ENCODE measurements around the gene CYBA.
"Not testable (repeated sequence)": the region's sequence is repeated elsewhere in the genome, so short reads cannot be mapped to it uniquely, and the experiment has no call there.

CYBA gene

DNA sequence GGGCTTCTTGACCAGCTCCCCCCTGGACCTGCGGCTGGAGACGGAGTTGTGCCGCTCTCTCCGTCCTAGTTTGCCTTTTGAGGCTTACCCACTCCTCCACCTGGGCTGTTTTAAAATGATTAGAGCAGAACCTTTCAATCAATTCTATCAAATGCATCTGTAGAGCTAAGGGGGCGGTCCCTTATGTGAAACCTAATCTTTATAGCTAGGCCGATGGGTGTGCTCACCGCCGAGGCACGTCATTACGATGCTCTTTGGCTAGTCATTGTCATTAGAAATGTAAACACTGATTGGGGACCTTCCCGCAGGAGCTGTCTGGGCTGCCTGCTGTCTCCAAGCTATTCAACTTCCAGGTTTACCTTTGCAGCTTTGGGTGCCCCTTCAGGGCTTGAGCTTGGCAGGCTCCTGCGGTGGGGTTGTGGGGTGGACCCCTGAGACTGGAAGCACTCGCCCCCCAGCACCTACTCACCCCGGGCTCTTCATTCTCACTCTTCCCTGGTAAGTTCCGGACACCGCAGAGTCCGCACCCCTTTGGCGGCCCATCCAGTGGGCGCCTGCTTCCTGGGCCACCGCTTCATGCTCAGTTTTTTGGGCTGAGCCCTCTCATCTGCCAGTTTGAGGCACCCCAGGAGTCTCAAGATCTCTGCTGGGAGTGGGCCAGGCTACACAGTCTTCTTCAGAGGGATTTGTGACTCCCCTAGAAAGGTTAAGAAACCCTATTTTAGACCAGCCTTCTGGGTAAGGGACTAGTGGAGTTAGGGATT, 33.4 kb downstream of the CYBA start:
- no peak overlapping the region for H3K4me3 ChIP-seq (ENCODE audit: low read length)
- no peak for TF ChIP-seq ZNF274 (IDR thresholded peaks at IDR 0.05; ENCODE audit: low read depth, low read length)

DNA sequence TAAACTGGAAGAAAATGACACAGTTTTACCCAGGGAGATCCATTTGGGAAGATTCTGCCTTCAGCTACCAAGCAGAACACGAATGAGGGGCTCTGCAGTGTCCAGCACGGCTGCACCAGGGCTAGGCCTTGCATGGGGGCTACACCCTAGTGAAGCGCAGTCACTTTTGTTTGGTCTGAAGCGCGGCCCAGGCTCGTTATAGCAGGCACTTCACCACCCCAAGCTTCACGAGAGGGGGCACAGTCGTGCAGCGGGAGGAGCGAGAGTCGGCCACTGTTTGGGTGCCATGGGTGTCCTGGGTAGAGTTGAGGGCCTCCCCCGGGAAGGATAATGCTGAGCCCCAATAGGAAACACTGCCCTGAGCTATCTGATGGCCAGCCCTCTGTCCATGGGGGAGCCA, 34.1 kb downstream of the CYBA start:
- TF ChIP-seq ZNF274 (IDR thresholded peaks at IDR 0.05; ENCODE audit: low read depth, low read length), result no peak
- no peak overlapping the region for H3K4me3 ChIP-seq (ENCODE audit: low read length)

DNA sequence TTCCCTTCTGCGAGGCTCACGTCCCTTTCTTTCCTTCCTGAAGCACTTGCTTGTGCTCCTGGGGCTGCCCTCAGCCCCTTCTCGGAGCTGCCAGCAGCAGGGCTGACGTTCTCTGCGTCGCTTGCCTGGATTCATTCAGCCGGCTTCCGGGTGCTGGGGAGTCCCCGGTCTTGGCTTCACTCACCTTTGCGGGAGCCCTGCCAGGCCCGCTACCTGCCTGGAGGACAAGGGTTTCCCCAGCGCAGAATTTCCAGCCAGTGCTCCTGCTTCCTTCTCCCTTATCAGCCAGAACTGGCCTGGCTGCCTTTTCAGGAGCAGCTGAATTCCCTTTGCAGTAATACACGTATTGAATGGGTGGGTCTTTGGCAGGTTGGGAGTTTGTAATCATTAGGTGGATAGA, 34.5 kb downstream of the CYBA start:
- no peak for TF ChIP-seq ZNF274 (IDR thresholded peaks at IDR 0.05; ENCODE audit: low read depth, low read length)
- no peak overlapping the region for H3K4me3 ChIP-seq (ENCODE audit: low read length)

DNA sequence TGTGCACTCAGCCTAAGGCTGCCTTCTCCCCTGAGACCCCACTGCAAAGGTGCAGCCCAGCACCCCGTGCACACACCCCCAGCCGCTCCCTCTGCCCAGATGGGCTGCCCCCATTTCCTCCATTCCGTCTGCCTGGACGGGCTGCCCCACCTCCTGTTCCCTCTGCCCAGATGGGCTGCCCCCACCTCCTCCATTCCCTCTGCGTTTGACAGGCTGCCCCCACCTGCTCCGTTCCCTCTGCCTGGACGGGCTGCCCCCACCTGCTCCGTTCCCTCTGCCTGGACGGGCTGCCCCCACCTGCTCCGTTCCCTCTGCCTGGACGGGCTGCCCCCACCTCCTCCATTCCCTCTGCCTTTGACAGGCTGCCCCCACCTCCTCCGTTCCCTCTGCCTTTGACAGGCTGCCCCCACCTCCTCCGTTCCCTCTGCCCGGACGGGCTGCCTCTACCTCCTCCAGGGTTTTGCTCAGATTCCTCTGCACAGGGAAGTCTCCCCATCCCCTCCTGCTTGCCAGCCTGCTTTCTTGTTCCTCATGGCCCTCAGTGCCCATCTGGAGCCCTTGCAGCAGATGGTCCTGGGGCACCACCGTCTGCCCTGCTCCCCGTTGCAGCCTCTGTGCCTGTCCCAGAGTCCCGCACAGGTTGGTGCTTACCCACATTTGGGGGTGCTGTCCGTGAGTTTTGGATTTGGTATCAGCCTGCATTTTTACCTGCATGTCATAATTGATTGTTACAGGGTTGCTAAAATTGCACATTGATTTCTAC, 35.9 kb downstream of the CYBA start:
- H3K4me3 ChIP-seq (ENCODE audit: low read length), result no peak overlapping the region
- no peak for TF ChIP-seq ZNF274 (IDR thresholded peaks at IDR 0.05; ENCODE audit: low read depth, low read length)

DNA sequence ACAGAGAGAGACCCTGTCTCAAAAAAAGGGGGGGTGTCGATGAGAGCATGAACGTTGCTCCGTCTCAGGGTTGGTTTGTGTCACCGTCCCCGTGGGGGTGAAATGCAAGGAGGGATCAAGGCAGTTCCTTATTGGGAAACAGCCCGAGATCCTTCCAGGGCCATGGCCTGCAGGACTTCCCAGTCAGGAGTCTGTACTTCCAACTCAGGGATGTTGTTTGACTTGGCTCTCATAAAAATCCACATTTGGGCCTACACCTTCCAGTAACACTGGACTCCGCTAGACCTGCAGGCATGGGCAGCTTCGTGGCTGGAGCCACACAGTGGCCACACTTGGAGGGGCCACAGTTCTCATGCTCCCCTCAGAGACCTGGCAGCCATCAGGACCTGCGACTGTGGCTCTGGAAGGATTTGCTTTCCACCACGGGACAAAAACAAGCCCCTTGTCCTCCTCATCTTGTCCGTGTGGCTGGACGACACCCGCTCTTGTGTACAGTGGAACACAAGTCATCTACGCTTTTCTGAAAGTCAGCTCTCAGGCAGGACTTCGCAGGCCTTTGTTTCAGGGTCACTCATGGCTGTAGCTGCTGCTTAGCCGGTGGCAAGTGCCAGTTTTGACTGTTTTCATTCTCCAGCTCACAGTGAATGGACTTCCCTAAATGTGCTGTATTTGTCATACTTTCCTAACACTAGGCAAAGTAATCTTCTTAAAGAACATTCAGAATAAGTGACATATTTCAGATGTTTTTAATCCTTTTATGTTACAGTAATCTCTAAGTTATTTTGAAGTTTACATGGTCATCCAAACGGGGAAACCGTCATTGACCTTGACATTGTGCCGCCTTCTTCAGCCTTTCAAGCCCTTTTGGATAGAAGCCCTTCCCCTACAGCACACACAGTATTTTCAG, 36.7 kb downstream of the CYBA start:
- TF ChIP-seq ZNF274 (IDR thresholded peaks at IDR 0.05; ENCODE audit: low read depth, low read length), result no peak
- no peak overlapping the region for H3K4me3 ChIP-seq (ENCODE audit: low read length)

DNA sequence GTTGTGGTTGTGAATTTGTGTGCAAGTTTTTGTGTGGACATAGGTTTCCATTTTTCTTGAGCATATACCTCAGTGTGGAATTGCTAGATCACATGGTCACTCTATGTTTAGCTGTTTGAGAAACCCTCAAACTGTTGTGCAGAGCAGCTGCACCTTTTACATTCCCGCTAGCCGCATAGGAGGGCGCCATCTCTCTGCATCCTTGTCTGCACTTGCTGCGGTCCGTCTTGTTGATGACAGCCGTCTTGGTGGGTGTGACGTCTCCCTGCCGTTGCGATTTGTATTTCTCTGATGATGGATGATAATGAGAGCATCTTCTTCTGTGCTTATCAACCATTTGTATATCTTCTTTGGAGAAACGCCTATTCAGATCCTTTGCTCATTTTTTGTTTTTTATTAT, 37.6 kb downstream of the CYBA start:
- no peak overlapping the region for H3K4me3 ChIP-seq (ENCODE audit: low read length)
- no peak for TF ChIP-seq ZNF274 (IDR thresholded peaks at IDR 0.05; ENCODE audit: low read depth, low read length)

DNA sequence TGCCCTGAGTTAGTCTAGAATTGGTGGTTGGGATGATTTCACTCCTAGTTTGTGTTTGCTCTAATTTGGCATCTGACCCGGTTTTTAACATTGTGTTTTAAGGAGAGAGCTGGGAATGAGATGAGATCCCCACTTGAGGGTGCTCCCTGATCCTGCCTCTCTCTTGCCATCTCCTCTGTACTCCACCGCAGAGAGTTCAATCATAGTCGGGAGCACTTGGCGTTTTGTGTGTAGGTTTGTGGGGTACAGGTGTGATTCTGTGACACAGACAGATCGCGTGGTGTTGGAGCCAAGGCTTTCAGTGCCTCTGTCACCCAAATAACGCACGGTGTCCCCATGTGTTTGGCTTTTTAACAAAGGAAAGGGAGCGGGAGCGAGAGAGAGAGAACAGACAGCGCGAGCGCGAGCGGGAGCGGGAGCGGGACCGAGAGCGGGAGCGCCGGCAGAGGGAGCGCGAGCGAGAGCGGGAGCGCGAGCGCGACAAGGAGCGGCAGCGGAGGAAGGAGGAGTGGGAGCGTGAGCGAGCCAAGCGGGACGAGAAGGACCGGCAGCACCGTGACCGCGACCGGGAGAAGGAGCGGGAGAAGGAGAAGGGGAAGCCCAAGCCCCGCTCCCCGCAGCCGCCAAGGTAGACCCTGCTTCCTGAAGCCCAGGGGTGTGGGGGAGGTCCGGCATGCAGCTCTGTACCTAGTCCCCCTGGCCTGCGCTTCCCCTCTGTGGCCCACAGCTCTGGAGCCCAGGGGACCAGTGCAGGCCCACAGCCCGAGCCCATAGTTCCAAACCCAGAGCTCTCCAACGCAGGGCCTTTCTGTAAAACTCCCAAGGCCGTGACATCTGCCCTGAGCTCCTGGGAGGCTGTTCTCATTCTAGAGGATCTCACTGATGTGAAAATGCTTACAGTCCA, 39.7 kb downstream of the CYBA start:
- TF ChIP-seq ZNF274 (IDR thresholded peaks at IDR 0.05; ENCODE audit: low read depth, low read length), result no peak
- H3K4me3 ChIP-seq (ENCODE audit: low read length), result no peak overlapping the region

DNA sequence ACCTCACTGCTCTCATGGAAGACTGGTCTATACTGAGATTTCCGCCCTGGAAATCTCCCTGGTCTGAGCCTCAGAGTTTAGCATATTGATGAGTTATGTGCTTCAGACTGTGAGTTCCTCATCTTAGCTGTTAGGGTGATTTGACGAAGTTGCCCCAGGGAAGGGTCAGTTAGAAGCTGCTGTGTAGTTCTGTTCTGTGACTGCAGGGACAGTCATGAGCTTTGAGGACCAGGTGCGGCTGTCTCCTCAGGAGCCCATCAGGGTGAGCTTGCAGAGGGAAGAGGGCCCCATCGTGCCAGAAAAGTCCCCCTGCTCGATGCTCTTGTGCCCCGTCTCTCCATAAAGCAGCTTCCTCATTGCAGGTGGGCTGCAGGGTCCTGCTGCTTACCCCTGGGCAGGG, 40.8 kb downstream of the CYBA start:
- H3K4me3 ChIP-seq (ENCODE audit: low read length), result no peak overlapping the region
- no peak for TF ChIP-seq ZNF274 (IDR thresholded peaks at IDR 0.05; ENCODE audit: low read depth, low read length)

DNA sequence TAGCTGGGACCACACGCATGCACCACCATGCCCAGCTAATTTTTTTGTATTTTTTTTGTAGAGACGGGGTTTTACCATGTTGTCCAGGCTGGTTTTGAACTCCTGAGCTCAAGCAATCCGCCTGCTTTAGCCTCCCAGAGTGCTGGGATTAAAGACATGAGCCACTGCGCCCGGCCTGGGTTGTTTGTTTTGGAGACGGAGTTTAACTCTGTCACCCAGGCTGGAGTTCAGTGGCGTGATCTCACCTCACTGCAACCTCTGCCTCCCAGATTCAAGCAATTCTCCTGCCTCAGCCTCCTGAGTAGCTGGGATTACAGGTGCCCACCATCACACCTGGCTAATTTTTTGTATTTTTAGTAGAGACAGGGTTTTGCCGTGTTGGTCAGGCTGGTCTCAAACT, 41.4 kb downstream of the CYBA start:
- not testable (repeated sequence) for H3K4me3 ChIP-seq (ENCODE audit: low read length)

DNA sequence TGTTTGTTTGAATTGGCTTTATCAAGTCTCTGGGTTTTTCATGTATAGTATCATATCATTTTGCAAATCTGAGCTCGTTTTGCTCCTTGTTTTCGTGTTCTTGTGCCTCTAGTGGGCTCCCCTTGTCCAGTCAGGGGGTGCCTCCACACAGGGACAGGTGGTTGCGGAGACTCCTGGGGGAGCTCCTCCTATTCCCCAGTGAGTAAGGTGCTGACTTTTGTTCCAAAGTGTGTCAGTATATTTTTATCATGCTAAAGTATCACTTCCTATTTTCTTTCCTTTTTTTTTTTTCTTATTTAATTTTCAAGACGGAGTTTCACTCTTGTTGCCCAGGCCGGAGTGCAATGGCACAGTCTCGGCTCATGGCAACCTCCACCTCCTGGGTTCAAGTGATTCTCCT, 42.8 kb downstream of the CYBA start:
- TF ChIP-seq ZNF274 (IDR thresholded peaks at IDR 0.05; ENCODE audit: low read depth, low read length), result no peak
- H3K4me3 ChIP-seq (ENCODE audit: low read length), result no peak overlapping the region

DNA sequence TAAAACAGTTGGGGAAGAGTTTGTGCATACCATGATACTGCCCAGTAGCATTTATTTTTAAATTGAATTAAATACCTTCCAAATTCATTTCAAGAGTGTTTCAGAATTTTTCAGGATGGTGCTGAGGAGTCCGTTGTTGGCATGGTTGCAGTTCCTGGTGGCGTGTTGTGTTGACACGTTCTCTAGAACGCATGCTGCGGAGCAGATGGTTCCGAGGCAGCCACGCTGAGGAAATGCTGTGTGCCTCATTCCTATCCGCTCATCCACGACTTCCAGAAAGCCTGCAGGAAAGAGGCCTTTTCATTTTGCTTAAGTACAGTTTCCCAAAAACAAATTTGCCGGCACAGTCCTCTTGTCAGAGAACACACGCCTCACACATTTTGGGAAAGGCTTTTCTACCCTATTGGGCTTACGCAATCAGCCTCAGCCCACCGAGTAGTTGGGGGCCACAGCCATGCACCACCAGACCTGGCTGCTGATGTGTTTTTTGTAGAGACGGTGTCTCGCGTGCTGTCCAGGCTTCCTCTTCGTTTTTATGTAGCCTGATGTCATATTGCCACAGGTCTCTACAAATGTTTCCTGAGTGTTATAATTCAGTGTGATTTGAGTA, 44.6 kb downstream of the CYBA start:
- no peak for TF ChIP-seq ZNF274 (IDR thresholded peaks at IDR 0.05; ENCODE audit: low read depth, low read length)
- H3K4me3 ChIP-seq (ENCODE audit: low read length), result no peak overlapping the region

DNA sequence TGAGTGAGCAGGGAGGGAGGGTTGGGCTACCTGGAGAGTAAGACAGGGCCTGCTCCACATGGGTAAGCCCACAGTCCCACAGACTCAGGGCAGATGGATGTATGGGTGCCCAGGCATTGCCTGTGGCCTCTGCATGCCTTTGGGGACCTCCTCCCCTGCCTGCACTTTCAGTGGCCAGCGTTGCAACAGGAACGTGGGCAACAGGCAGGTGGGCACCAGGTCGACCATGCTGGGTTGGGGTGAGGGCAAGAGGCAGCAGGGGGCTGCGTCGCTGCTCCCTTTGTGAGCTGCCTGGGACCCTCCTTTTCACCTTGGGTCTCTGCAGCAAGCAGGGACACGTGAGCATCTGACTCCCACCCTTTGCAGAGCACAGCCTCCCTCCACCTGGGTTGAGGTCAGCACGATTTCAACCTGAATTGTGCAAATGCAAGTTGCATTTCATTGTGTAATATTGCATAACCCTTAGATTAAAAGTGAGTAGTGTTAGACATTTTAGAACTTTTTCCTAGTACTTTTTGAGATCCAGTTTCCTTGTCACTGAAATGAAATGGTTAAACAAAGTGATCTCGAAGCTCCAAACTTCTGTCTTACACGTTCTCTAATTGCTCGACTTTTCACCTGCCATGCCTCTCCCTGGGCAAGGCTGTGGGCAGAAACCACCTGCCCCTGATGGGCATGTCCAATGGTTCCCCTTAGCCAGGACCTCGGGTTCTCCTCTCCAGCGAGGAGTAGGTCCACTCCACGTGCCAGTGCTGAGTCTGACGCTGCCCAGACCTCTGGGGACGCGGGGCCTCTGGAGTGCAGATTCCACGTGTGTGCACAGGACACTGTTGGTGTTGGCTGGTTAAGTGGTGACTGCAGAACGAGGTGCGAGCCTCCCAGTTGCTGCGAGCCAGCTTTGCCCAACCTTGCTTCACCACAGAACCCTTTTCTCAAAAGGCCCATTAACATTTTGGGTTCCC, 45.4 kb downstream of the CYBA start:
- TF ChIP-seq ZNF274 (IDR thresholded peaks at IDR 0.05; ENCODE audit: low read depth, low read length), result no peak

More for the DNA sequence above, 45.4 kb downstream of the CYBA start:
- H3K4me3 ChIP-seq (ENCODE audit: low read length), result no peak overlapping the region

Data from GM08714 (cell line).